MG63 (cell line): ENCODE measurements around the gene FAM120A. TPM values are rescaled to one million over a fixed set of nuclear protein-coding genes. Genes with fewer than 3 reads are reported as not detected.

Source experiments
- DNase-seq: peaks from one replicate; pipeline ENCODE4 v3.0.0-alpha.2; 2020
- H3K27me3 ChIP-seq: fragments of 250-450 bp; sonication (Bioruptor Pico); 2 replicates; pipeline ENCODE4 v1.5.1; 2020; ENCODE audit warnings: mild to moderate bottlenecking, moderate library complexity
- H3K36me3 ChIP-seq: fragments of 250-450 bp; sonication (Bioruptor Pico); 2 replicates; pipeline ENCODE4 v1.5.1; 2020; ENCODE audit warnings: mild to moderate bottlenecking, moderate library complexity
- H3K4me3 ChIP-seq: fragments of 250-450 bp; sonication (Bioruptor Pico); 2 replicates; pipeline ENCODE4 v1.5.1; 2020; ENCODE audit warnings: mild to moderate bottlenecking, moderate library complexity
- H3K9me3 ChIP-seq: fragments of 250-450 bp; sonication (Bioruptor Pico); 2 replicates; pipeline ENCODE4 v1.5.1; 2020; ENCODE audit warnings: mild to moderate bottlenecking, moderate library complexity
- total RNA-seq: library from RNA; depleted of rRNA; stranded (reverse); fragments of >200 nt; shearing (Covaris generic); gene quantifications from 2 replicates; pipeline ENCODE4 v1.2.3, GENCODE V29; 2014; ENCODE audit warnings: low replicate concordance

FAM120A gene
- total RNA-seq, 1 experiment from 2014 or later, result 44.1 TPM

DNA sequence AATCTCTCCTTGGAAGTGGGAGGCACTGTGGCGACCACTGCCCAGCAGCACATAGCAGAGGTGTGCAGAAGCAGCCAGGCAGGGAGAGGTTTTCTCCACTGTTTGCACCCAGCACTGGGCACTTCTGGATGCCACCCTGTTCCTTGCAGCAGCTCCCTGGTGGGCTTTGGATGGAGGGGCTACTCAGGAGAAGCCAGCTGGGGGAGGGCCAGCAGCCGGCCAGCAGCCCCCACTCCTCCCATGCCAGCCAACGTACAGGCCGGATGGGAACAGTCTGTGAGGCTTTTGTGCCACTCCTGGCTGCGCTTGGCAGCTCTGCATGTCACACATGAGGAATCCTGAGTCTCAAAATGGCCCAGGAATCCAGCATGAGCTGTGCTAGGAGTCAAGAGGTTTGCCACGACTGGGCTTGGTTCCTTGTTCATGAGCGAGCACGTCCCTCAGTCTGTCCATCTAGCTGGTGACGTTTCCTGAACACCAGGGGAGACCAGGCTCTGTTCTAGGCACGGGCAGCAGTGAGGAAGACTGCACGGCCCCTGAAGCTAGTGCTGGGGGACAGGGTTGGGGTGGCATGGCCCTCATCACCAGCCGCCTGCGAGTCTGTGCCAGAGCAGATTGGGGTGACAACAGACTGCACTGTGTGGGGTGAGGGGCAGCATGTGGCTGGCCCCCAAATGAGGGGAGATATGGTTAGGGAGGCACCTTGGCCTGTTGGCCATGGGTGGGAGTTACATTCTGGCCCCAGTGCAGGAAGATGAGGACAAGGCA, 135.0 kb downstream of the FAM120A start:
- Histone ChIP-seq H3K9me3 (peaks cover 4% of the 10 kb centered on the region; the same call in 1 of the 2 replicates), H3K4me3 (no peak overlapping the region), H3K27me3 (no peaks in the 10 kb centered on the region), H3K36me3 (no peaks in the 10 kb centered on the region)
- no peak for DNase-seq

DNA sequence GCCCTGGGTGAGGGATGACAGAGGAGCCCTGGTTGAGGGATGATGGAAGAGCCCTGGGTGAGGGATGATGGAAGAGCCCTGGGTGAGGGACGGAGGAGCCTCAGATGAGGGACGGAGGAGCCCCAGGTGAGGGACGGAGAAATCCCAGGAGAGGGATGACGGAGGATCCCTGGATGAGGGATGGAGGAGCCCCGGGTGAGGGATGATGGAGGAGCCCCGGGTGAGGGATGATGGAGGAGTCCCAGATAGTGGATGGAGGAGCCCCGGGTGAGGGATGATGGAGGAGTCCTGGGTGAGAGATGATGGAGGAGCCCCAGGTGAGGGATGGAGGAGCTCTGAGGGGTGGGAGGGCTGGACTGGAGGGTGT, 135.8 kb downstream of the FAM120A start:
- no peaks in the 10 kb centered on the region for H3K27me3 ChIP-seq
- H3K36me3 ChIP-seq, result no peaks in the 10 kb centered on the region
- H3K4me3 ChIP-seq, result no peak overlapping the region
- DNase-seq, result no peak
- peaks cover 4% of the 10 kb centered on the region; the same call in 1 of the 2 replicates for H3K9me3 ChIP-seq

DNA sequence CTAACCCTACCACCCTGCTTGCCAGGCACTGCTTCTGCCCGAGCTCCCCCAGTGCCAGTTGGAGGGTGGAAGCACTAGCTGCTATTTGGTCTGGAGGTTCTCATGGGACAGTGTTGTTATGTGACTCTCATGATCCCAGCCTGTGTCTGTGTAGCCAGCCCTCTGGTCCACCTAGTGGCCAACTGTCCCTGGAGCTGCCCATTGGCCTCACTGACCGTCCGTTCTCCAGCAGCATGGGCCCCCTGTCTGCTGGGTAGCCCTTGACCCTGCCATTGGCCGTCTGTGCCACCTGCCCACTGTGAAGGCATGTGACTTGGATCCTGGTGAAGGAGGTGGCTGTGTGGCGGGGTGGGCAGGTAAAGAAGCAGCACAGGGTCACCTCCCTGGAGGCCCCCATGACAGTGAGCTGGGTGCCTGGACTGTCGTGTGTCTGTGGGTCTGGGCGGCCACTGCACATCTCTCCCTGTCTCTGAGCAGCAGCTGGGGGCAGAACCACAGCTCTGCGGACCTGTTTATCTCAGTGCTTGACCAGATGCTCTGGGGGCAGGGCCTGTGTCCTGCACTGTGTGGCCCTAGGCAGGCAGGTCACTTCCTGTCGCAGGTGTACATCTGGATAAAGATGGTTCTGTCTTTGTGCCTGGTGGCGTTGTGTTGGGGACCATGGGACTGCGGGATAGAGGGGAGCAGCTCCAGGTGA, 136.3 kb downstream of the FAM120A start:
- DNase-seq, result no peak
- Histone ChIP-seq H3K27me3 (no peaks in the 10 kb centered on the region), H3K4me3 (no peak overlapping the region), H3K9me3 (peaks cover 4% of the 10 kb centered on the region; the same call in 1 of the 2 replicates), H3K36me3 (no peaks in the 10 kb centered on the region)

DNA sequence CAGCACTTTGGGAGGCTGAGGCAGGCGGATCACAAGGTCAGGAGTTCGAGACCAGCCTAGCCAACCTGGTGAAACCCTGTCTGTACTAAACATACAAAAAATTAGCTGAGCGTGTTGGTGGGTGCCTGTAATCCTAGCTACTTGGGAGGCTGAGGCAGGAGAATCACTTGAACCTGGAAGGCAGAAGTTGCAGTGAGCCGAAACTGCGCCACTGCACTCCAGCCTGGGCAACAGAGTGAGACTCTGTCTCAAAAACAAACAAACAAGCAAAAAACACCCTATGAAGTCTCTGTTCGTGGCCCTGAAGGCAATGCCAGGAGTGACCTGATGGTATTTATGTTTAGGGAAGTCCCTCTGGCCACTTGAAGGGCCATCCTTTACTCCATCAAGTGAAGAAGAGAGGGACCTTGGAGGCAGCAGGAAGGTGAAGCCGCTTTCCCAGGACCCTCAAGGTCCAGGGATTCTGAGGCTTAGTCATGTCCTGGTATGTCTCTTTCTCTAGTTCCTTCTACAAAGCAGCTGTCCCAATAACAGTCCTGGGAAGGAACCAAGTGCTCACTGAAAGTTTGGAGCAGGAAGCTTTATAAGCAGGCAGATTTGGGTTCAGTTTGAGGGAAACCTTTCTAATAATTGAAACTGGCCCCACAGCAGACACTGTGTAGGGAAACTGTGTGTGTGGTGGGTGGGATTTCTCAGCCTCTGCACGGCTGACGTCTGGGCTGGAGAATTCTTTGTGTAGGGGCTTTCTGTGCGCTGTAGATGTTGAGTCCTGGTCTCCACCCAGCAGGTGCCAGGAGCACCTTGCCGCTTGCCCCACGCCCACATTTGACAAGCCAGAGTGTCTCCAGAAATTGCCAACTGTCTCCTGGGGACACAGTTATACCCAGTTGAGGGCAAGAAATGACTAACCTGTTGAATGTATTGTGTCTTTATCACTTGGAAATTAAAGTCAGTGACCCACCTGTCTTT, 137.4 kb downstream of the FAM120A start:
- Histone ChIP-seq H3K4me3 (no peak overlapping the region), H3K36me3 (no peaks in the 10 kb centered on the region), H3K9me3 (peaks cover 4% of the 10 kb centered on the region; the same call in 1 of the 2 replicates), H3K27me3 (no peaks in the 10 kb centered on the region)
- DNase-seq, result no peak

DNA sequence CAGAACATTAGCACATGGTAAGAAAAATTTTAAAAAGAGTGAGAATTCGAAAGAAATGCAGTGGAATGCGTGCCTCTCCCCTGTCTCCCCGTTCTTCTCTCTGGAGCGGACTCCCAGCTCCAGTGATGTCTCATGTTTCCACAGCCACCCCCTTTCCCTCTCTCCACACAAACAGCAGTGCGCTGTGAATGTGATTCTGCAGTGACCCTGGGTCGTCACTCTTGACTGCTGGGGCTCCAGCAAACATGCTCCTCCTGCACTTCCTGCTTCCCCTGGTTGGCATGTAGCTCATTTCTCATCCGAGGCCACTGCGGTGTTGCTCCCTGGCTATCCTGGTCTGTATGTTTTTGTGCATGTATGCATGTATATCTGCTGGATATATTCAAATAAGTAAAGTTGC, 138.2 kb downstream of the FAM120A start:
- no peak for DNase-seq
- Histone ChIP-seq H3K9me3 (no peaks in the 10 kb centered on the region), H3K4me3 (no peak overlapping the region)

DNA sequence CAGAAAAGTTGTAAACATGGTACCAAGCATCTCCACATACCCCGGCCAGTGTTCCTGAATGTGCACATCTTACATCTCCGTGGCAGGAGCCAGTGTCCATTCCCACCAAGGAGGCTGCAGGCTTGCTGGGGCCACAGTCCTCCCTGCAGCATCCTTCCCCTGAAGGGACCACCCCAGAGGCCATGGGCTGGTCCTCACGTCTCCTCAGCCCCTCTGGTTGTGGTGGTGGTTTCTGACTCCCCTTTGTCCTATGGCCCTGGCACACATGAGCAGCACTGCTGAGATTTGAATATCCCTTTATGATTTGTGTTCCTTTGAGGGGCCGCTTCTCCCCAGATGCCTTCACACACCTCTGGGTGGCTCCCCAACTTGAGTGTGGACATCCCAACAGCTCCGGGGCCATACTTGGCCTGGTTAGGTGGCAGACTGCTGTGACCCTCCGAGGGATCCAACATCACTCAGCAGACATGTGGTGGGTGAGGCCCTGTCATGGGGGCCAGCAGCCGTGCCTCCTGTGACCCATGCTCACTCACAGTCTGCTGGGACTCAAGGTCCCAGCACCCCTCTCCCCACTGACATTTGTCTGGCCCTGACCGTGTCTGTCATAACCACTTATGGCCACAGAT, 139.2 kb downstream of the FAM120A start:
- Histone ChIP-seq H3K9me3 (no peaks in the 10 kb centered on the region), H3K27me3 (no peaks in the 10 kb centered on the region), H3K4me3 (no peak overlapping the region), H3K36me3 (no peaks in the 10 kb centered on the region)
- DNase-seq, result no peak

More for the DNA sequence above, 138.2 kb downstream of the FAM120A start:
- Histone ChIP-seq H3K27me3 (no peaks in the 10 kb centered on the region), H3K36me3 (no peaks in the 10 kb centered on the region)

DNA sequence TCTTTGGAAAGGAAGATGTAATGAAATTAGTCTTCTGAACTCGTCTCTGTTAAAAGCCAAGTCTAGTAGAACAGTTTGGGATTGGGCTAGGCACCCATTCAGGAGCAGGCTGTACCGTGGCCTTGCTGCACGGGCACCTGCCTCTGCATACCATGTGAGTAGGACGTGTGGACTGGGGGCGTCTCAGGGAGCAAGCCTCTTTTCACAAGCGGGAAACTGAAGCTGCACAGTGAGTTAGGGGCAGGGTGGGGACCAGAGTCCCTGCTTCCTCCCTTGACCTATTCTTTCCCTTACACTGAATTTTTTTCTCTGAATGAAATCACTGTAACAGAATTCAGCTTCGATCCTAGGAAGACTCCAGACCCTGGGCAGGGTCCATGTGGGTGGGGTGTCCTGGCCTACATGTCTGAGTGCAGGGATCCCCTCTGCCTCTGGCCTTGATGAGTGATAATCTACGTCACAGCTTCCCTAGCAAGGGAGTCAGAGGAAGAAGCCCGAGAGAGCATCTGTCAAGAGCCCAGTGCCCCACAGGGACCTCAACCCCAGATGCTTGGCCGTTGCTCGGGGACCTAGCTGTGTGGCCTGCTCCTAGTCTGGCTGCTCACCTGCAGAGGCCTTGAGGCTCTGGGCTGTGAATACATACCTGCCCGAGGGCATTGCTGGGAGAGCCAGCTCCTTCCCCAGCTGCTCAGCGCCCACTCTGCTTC, 140.0 kb downstream of the FAM120A start:
- Histone ChIP-seq H3K4me3 (no peak overlapping the region), H3K9me3 (no peaks in the 10 kb centered on the region), H3K27me3 (no peaks in the 10 kb centered on the region), H3K36me3 (no peaks in the 10 kb centered on the region)
- DNase-seq, result no peak

DNA sequence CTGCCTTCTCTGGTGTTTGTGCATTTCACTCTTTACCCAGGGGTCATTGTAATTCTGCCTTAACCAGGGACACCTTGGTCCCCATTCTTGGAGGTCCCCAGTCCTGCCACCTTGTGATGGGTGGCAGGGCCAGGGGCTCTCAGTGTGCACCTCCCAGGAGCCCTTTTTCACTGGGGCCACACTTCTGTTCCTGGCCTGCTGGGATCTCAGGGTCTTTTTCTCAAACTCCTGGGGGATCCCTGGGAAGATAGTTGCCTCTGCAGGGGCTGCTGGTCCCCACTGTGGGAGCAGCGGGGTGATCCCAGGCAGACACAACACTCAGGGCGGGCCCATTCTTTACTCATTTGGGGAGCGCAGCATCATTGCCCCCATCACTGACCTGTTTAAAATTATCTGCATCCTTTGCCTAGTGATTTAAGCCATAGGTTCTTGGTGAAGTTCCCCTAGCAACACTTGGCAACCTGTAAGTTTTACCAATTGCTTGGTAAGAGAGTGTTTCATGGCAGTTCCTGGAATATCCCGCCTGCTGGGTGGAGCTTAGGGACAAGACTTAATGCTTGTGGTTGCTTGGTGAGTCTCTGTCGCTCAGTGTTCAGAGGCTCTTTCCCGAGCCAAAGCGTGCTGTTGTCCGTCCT, 140.6 kb downstream of the FAM120A start:
- Histone ChIP-seq H3K36me3 (no peaks in the 10 kb centered on the region), H3K9me3 (no peaks in the 10 kb centered on the region), H3K27me3 (no peaks in the 10 kb centered on the region), H3K4me3 (no peak overlapping the region)
- no peak for DNase-seq

DNA sequence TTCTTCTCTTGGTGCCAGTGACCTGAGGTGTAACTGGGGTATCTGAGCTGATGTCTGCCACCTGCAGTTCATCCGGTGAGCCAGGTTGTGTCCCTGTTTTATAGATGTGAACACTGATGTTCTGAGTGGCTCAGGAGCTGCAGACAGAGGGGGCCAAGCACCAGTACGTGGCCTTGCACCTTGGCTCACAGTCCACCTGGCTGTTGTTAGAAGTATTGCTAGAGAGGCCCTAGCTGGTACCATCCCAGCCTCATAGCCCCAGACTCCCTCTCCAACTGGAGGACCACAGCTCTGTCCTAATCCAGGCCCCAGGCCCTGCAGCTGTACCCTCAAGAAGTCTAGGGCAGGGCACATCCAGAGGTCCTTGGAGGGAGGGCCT, 141.1 kb downstream of the FAM120A start:
- Histone ChIP-seq H3K9me3 (no peaks in the 10 kb centered on the region), H3K27me3 (no peaks in the 10 kb centered on the region), H3K4me3 (no peak overlapping the region), H3K36me3 (no peaks in the 10 kb centered on the region)
- DNase-seq, result no peak

DNA sequence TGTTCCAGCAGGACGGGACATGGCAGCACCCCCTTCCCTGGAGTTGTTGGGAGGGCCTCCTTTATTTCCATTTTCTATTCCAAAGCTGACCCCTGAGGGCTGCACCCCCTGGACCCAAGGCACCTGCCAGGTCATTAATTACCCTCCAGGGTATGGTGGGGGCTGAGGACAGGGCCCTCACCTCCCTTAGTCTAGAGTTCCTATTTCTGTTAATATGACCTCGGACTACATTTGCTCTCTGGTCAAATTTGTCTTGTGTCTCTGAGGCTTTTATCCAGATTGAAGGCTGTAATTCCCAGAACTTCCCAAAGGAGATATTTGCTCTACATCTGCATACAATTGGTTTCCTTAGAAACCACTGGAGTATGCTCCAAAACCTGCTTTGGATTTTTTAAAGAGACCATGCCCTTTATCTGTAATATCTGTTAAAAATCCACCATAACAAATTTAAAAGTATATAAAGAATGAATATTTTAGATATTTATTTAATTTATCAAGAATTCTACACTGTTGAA, 141.7 kb downstream of the FAM120A start:
- H3K27me3 ChIP-seq, result no peaks in the 10 kb centered on the region
- no peak for DNase-seq
- H3K36me3 ChIP-seq, result no peaks in the 10 kb centered on the region
- H3K4me3 ChIP-seq, result no peak overlapping the region
- no peaks in the 10 kb centered on the region for H3K9me3 ChIP-seq

DNA sequence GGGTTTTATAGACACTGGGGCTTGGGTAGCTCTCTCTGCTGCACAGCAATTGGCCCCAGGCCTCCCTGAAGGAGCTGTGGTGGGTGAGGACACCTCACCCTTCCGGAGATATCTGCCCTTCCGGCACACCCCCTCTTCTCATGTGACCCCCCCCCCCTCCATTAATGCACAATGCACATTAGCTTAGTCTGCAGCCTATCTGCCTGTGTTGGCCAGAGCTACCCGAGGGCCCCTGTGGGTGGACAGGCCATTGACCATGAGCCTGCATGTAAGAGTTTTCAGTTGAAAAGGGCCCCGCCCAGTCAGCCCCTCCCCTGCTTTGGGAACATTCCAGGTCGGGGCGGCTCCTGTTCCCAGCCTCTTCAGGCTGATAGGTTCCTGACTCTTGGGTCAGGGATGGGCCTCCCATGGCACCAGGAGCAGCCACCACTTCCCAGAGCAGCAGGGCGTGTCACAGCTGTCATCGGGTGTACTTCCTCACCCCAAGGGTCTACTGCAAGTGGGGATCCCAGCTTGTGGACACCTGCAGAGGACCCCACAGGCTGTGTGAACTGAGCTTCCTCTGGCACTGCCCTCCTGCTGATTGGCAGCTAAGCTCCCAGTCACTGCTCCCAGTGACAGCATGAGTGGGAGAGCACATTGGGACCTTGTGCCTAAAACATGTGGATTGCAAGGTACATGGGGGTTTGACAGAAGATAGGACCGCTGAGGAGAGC, 142.7 kb downstream of the FAM120A start:
- H3K27me3 ChIP-seq, result no peaks in the 10 kb centered on the region
- no peaks in the 10 kb centered on the region for H3K9me3 ChIP-seq
- DNase-seq, result no peak
- H3K4me3 ChIP-seq, result no peak overlapping the region
- no peaks in the 10 kb centered on the region for H3K36me3 ChIP-seq

DNA sequence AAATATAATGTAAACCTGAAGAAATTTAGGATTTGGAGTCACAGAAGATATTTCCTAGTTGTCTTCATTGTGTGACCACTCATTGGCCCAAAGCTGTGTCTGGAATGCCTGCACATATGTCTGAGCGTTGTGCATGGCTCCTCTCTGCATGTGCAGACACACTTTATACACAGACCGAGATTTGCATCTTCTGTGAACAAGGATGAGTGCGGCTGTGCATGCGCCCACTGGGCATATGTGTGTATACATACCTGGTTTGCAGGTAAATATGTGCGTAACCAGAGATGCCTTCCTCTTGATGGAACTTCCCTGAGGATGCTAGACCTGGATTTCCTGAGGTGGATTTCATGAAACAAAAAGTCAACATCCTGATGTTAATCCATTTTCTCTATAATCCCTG, 144.0 kb downstream of the FAM120A start:
- Histone ChIP-seq H3K9me3 (no peaks in the 10 kb centered on the region), H3K4me3 (no peak overlapping the region), H3K27me3 (no peaks in the 10 kb centered on the region), H3K36me3 (no peaks in the 10 kb centered on the region)
- no peak for DNase-seq

DNA sequence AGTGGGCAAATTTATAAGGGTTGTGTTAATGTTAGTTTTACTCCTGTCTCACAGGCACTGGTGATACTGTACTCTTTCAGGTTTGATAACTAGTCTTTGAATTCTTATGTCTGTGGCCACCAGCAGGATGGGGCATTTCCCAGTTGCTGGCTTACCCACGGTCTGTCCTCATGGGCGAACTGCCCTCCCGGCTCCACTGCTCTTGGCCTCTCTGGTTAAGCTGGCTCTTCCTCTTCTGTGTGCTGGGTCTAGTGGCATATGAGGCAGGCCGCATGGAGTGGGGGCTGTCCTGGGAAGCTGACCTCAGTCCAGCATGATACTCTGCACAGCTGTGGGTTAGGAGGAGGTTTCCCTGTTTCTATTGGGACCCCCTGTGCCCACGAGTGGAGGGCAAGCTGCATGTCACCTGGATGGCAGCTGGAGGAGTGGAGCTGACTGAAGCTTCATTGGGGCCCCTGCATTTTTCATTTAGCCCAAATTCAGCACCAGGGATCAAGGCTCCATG, 144.4 kb downstream of the FAM120A start:
- Histone ChIP-seq H3K27me3 (no peaks in the 10 kb centered on the region), H3K36me3 (no peaks in the 10 kb centered on the region), H3K9me3 (no peaks in the 10 kb centered on the region), H3K4me3 (no peak overlapping the region)
- DNase-seq, result no peak

DNA sequence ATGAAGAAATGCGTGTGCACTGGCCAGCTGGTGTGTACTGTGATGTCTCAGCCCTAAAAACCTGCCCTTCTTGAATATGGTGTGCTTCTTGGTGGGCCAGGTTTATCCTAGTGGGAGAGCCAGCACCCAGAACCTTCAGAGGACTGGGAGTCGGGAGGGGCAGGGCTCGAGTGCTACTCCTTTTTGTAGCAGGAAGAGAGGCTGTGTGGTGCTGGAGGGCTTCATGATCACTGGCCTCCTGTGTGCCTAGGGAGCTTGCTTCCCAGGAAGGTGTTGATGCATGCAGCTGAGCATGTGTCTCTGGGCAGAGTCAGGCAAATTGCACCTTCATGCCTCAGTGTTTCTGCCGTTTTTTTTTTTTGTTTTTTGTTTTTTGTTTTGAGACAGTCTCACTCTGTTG, 144.9 kb downstream of the FAM120A start:
- no peak for DNase-seq
- Histone ChIP-seq H3K36me3 (no peaks in the 10 kb centered on the region), H3K4me3 (no peak overlapping the region), H3K9me3 (no peaks in the 10 kb centered on the region), H3K27me3 (no peaks in the 10 kb centered on the region)
